ENCODE measurements around the gene HCK. TPM values are rescaled to one million over a fixed set of nuclear protein-coding genes. Genes with fewer than 3 reads are reported as not detected.

HCK gene
- total and polyA plus RNA-seq, 7 donors: 8.6 to 28.0 (median 17.5) TPM

DNA sequence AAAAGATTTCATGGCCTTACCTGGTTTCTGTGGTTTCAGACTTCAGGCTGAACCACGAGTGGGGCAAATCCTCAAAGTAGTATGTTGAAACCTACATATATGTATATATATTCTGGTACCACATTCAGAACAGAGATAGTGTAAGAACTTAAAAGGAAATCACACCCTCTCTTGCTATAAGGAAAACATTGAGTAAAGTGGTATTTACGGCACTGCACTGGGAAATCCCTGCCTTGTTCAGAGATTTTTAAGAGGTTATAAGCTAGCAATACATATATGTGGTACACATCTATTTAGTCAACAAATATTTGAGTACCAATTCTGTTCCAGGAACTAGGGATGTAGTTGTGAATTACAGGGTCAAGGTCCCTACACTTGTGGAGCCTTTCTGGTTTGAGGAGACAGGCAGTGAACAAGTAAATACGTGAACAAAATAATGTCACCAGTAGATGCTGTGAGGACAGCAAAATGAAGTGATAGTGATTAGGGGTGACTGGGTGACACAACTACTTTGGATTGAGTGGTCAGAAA is 59.2 kb downstream of the HCK start:
- Histone ChIP-seq H3K4me3 (no peak overlapping the region), H3K4me1 (peaks cover 0 to 34% (median 26%) of the 10 kb centered on the region in 4 donors), H3K9me3 (no peaks in the 10 kb centered on the region), H3K27ac (no peak overlapping the region), H3K27me3 (no peaks in the 10 kb centered on the region), H3K36me3 (no peaks in the 10 kb centered on the region)
- no peak for TF ChIP-seq POLR2AphosphoS5 (IDR thresholded peaks at IDR 0.05)
- TF ChIP-seq, protein P1, sequence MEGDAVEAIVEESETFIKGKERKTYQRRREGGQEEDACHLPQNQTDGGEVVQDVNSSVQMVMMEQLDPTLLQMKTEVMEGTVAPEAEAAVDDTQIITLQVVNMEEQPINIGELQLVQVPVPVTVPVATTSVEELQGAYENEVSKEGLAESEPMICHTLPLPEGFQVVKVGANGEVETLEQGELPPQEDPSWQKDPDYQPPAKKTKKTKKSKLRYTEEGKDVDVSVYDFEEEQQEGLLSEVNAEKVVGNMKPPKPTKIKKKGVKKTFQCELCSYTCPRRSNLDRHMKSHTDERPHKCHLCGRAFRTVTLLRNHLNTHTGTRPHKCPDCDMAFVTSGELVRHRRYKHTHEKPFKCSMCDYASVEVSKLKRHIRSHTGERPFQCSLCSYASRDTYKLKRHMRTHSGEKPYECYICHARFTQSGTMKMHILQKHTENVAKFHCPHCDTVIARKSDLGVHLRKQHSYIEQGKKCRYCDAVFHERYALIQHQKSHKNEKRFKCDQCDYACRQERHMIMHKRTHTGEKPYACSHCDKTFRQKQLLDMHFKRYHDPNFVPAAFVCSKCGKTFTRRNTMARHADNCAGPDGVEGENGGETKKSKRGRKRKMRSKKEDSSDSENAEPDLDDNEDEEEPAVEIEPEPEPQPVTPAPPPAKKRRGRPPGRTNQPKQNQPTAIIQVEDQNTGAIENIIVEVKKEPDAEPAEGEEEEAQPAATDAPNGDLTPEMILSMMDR (IDR thresholded peaks at IDR 0.05): no peak
- intact Hi-C loops (cut with DNase I): no loop called here
- no peak for DNase-seq
- 20 to 53% methylated on average over 3 of the region's 3 CpGs for WGBS, 2 donors

DNA sequence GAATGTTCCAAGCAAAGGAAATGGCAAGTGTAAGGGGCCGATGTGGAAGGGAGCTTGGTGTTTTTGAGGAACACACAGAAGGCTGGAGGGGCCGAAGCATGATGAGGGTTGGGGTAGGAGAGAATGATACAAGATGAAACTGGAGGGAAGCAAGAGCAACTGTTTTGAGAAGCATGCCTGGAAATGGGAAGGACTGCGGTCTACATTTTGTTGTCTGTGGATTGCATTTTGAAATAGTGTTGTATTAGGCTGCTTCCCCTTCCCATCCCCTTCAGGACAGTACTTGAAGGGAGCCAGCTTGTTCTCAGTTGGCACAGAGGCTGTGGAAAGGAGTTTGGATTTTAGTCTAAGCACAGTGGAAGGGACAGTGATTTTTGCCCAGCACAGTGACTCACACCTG is 59.7 kb downstream of the HCK start:
- Histone ChIP-seq H3K9me3 (no peaks in the 10 kb centered on the region), H3K4me1 (peaks cover 0 to 38% (median 26%) of the 10 kb centered on the region in 4 donors)
- WGBS, 2 donors: 89 to 95% methylated on average over 3 of the region's 3 CpGs

DNA sequence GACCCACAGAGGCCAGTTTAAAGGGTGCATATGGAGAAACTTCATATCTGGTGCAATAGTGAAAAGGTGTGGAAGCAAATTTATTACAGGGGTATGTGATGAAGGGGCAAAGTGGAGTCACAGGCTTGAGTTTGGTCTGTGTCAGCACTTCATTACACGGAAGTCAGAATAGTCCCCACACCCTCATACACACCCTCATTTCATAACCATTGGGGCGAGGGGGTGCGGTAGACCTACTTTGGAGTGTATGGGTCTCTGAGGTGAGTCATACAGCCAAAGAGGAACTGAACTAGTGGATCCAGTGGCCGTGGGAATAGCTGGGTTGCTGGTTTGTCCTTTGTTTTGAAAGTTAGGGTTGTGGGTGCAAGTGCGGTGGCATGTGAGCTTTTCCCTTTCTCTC is 60.8 kb downstream of the HCK start:
- WGBS, 2 donors: 33 to 59% methylated on average over 5 of the region's 5 CpGs
- Histone ChIP-seq H3K9me3 (no peaks in the 10 kb centered on the region), H3K4me1 (peaks cover 0 to 41% (median 29%) of the 10 kb centered on the region in 4 donors), H3K4me3 (no peak overlapping the region), H3K27me3 (no peaks in the 10 kb centered on the region), H3K27ac (no peak overlapping the region), H3K36me3 (no peaks in the 10 kb centered on the region)
- no peak for DNase-seq
- intact Hi-C loops (cut with DNase I): no loop called here
- TF ChIP-seq, protein P1 (IDR thresholded peaks at IDR 0.05): no peak
- no peak for TF ChIP-seq EP300 (IDR thresholded peaks at IDR 0.05)
- no peak for TF ChIP-seq POLR2AphosphoS5 (IDR thresholded peaks at IDR 0.05)
- TF ChIP-seq POLR2A (IDR thresholded peaks at IDR 0.05): no peak

More for the DNA sequence above, 59.7 kb downstream of the HCK start:
- no peaks in the 10 kb centered on the region for H3K36me3 ChIP-seq
- H3K27me3 ChIP-seq: no peaks in the 10 kb centered on the region
- no peak overlapping the region for H3K4me3 ChIP-seq
- no peak for TF ChIP-seq POLR2A (IDR thresholded peaks at IDR 0.05)
- TF ChIP-seq EP300 (IDR thresholded peaks at IDR 0.05): no peak
- TF ChIP-seq, protein P1 (IDR thresholded peaks at IDR 0.05): no peak
- TF ChIP-seq POLR2AphosphoS5 (IDR thresholded peaks at IDR 0.05): no peak
- no peak for DNase-seq
- H3K27ac ChIP-seq: no peak overlapping the region
- intact Hi-C loops (cut with DNase I): no loop called here

DNA sequence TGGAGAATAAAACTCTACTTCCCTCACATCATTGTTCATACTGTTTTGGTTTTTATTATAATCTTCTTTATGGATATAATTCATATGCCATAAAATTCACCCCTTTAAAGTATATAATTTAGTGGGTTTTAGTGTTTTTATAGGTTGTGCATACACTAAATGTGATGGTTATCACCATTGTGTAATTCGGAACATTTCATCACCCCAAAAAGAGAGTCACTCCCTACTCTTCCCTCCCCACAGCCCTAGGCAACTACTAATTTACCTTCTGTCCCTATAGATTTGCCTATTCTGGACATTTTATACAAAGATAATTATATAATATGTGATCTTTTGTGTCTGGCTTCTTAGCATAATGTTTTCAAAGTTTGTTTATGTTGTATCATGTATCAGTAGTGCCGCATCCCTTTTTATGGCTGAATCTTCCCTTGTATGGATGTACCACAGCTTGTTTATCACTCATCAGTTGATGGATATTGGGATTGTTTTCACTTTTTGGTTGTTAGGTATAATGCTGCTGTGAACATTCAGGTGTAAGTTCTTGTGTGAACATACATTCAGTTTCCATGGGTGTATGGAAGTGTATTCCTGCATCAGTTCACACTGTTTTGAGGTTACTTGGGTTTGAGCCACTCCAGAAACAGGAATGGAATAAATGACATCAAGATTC is 61.7 kb downstream of the HCK start:
- no peaks in the 10 kb centered on the region for H3K27me3 ChIP-seq
- 86 to 91% methylated on average over 2 of the region's 2 CpGs for WGBS, 2 donors
- intact Hi-C loops (cut with DNase I): no loop called here
- peaks cover 0 to 42% (median 29%) of the 10 kb centered on the region in 4 donors for H3K4me1 ChIP-seq
- H3K36me3 ChIP-seq: no peaks in the 10 kb centered on the region
- H3K27ac ChIP-seq: no peak overlapping the region
- DNase-seq: no peak
- TF ChIP-seq POLR2A (IDR thresholded peaks at IDR 0.05) (no peak), EP300 (IDR thresholded peaks at IDR 0.05) (no peak), POLR2AphosphoS5 (IDR thresholded peaks at IDR 0.05) (no peak)
- TF ChIP-seq, protein P1 (IDR thresholded peaks at IDR 0.05): no peak
- H3K9me3 ChIP-seq: no peaks in the 10 kb centered on the region
- no peak overlapping the region for H3K4me3 ChIP-seq

Data from sigmoid colon (tissue), 7 donors.